Measurements from ENCODE around the gene ABCC6. TPM values are rescaled to one million over a fixed set of nuclear protein-coding genes. Genes with fewer than 3 reads are reported as not detected.
"Not testable (repeated sequence)": the region's sequence is repeated elsewhere in the genome, so short reads cannot be mapped to it uniquely, and the experiment has no call there.

Gene ABCC6
- total RNA-seq, 4 donors from 2014 or later, result 0.29 TPM; not detected in 3

DNA sequence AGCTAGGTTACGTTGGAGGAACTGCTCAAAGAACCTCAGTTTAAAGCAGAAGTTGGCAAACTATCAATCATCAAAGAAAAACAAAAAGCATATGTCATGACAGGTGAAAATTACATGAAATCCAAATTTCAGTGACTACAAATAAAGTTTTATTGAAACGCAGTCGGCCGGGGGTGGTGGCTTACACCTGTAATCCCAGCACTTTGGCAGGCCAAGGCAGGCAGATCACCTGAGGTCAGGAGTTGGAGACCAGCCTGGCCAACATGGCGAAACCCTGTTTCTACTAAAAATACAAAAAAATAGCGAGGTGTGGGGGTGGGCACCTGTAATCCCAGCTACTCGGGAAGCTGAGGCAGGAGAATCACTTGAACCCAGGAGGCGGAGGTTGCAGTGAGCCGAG, 2.8 kb downstream of the ABCC6 start:
- H3K4me3 ChIP-seq; H3K9me3 ChIP-seq; H3K36me3 ChIP-seq; H3K27me3 ChIP-seq; H3K27ac ChIP-seq; intact Hi-C loops (cut with DNase I); DNase-seq; H3K4me1 ChIP-seq: not testable (repeated sequence)
- WGBS, 2 donors, result 84 to 86% methylated on average over 8 of the region's 9 CpGs

DNA sequence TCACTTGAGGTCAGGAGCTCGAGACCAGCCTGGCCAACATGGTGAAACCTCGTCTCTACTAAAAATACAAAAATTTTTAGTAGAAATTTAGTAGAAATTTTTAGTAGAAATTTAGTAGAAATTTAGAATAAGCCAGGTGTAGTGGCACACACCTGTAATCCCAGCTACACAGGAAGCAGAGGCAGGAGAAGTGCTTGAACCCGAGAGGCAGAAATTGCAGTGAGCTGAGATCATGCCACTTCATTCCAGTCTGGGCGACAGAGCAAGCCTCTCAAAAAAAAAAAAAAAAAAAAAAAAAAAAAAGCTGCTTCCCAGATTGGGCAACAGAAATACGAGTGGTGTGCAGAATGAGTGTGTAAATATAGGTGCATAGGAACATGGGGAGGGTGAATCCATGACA, 4.5 kb downstream of the ABCC6 start:
- H3K4me3 ChIP-seq; H3K4me1 ChIP-seq; intact Hi-C loops (cut with DNase I); H3K27ac ChIP-seq; H3K36me3 ChIP-seq; H3K27me3 ChIP-seq; H3K9me3 ChIP-seq; DNase-seq: not testable (repeated sequence)
- no CpG with 5 or more reads among the region's 5 CpGs for WGBS, 2 donors

DNA sequence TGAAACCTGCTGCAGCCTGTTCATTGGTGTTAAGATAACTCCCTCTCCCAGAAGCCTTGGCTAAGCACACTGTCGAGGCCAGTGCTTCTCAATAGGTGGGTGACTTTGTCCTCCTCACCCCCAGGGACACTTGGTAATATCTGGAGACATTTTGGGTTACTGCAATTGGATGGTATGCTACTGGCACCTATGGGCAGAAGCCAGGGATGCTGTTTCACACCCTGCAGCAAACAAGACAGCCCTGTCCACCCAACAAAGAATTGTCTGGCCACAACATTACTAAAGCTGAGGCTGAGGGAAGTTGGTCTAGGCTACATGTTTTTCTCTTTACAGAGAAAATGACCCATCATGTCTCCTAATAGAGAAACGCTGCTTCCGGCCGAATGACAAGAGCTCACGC, 4.9 kb downstream of the ABCC6 start:
- H3K4me1 ChIP-seq; DNase-seq; H3K36me3 ChIP-seq; H3K27me3 ChIP-seq; intact Hi-C loops (cut with DNase I); H3K4me3 ChIP-seq; H3K9me3 ChIP-seq; H3K27ac ChIP-seq: not testable (repeated sequence)
- WGBS, 2 donors, result no CpG with 5 or more reads among the region's 5 CpGs

DNA sequence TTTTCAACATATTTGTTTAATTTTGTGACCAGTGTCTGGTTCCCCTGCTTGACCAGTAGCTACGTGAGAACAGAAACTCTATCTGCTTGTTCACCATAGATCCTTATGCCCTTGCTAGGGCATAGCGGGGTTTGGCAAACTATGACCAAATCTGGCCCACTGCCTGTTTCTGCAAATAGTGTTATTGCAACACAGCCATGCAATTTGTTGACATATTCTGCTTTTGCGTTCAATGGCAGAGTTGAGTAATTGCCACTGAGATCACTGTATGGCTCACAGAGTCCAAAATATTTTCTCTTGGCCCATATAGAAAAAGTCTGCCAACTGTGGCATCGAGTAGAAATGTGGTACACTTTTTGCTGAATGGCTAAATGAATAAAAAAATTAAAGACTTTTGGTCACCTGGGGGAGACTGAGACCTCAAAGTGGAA, 9.4 kb downstream of the ABCC6 start:
- WGBS, 2 donors, result 17 to 33% methylated on average over 1 of the region's 4 CpGs
- not testable (repeated sequence) for DNase-seq

DNA sequence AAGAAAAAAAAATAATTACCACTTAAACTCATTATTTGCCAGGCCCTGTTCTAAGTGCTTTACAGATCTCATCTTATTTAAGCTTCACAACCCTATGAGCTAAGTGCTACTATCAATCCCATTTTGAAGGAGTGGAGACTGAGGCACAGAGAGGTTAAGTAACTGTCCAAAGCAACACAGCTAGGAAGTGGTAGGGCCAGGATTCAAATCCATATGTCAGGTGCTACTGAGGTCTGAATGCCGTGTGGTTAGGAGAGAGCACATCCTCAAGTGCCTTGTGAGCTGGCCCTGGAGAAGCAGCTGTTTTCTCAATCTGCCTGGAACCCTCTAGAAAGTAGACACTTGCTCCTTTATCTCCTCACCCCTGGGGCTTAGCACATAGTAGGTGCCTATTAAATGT, 11.9 kb downstream of the ABCC6 start:
- DNase-seq; intact Hi-C loops (cut with DNase I): not testable (repeated sequence)
- 64 to 78% methylated on average over 1 of the region's 1 CpG for WGBS, 2 donors

More for the DNA sequence above, 9.4 kb downstream of the ABCC6 start:
- H3K36me3 ChIP-seq; intact Hi-C loops (cut with DNase I); H3K27ac ChIP-seq; H3K27me3 ChIP-seq; H3K9me3 ChIP-seq; H3K4me1 ChIP-seq; H3K4me3 ChIP-seq: not testable (repeated sequence)

DNA sequence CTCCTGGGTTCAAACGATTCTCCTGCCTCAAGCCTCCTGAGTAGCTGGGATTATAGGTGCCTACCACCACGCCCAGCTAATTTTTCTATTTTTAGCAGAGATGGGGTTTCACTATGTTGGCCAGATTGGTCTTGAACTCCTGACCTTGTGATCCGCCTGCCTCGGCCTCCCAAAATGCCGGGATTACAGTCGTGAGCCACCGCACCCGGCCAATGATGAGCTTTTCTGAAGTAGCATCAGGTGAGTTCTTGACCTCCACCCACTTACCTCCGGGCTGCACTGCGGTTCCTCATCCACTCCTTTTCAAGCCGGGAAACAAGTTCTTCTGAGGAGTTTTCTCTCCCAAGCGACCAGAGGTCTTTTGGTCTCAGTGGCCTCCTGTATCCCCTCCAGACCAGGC, 14.8 kb downstream of the ABCC6 start:
- H3K4me3 ChIP-seq; H3K9me3 ChIP-seq; intact Hi-C loops (cut with DNase I); H3K36me3 ChIP-seq; H3K4me1 ChIP-seq; H3K27ac ChIP-seq; H3K27me3 ChIP-seq; DNase-seq: not testable (repeated sequence)
- WGBS, 2 donors, result 87% methylated on average over 11 of the region's 12 CpGs; no CpG with 5 or more reads in 1 of the 2 donors

More for the DNA sequence above, 11.9 kb downstream of the ABCC6 start:
- not testable (repeated sequence) for H3K4me1 ChIP-seq, H3K4me3 ChIP-seq, H3K9me3 ChIP-seq, H3K27me3 ChIP-seq, H3K36me3 ChIP-seq, H3K27ac ChIP-seq

DNA sequence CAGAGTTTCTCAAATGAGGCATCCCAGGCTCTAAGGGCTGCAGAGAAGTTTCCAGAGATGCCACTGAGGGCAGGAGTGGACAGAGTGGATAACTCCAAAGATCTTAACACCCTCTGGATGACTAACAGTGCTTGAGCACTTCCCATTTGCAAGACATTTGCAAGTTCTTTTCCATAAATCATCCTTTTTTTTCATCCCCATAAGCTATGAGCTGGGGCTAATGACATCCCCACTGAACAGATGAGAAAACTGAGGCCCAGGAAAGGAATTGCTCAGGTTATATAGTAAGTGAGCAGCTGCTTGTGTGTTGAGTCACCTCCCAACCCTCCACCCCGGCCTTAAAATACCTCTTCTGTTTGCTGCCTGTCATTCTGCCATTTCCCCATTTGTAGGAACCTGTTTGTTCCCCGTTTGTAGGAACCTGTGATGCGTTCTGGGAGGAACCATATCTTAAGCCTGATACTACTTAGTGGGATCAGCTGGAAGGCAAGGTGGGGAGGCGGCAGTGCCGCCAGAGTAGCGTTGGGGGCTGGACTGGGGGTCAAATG, 15.4 kb downstream of the ABCC6 start:
- WGBS, 2 donors, result 46 to 63% methylated on average over 4 to 6 of the region's 6 CpGs
- H3K27ac ChIP-seq; H3K27me3 ChIP-seq; H3K9me3 ChIP-seq; H3K4me1 ChIP-seq; intact Hi-C loops (cut with DNase I); DNase-seq; H3K36me3 ChIP-seq; H3K4me3 ChIP-seq: not testable (repeated sequence)

DNA sequence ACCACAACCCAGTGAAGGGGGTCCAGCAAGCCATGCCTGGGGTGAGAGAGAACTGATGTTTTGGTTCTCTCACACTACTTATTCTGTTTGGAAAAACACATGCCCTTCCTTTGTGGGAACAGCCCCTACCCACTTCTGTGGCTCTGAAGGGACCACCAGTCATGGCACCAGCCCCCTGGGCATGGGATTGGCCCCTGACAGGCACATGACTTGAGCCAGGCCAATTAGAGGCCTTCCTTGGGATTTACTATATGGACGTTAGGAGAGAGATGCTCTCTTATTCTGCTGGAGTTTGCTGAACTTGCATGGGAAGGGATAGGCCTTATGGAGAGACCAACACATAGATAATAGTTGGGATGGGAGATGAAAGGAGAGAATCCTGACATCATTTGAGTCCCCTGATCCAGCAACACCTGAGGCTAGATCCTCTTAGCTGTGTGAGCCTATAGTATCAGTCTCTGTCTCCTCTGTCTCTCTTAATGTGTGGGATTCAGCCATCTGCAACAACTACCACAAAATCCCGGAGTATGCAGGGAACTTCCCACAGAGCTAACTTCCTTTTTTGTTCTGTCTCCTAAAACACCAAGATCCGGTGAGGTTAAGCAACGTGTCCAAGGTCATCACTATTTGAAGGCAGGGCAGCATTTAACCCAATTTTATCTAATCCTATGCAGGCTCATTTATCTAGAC, 16.1 kb downstream of the ABCC6 start:
- H3K27ac ChIP-seq; intact Hi-C loops (cut with DNase I); DNase-seq; H3K36me3 ChIP-seq; H3K4me3 ChIP-seq; H3K27me3 ChIP-seq; H3K9me3 ChIP-seq; H3K4me1 ChIP-seq: not testable (repeated sequence)
- WGBS, 2 donors, result no CpG with 5 or more reads among the region's 4 CpGs

DNA sequence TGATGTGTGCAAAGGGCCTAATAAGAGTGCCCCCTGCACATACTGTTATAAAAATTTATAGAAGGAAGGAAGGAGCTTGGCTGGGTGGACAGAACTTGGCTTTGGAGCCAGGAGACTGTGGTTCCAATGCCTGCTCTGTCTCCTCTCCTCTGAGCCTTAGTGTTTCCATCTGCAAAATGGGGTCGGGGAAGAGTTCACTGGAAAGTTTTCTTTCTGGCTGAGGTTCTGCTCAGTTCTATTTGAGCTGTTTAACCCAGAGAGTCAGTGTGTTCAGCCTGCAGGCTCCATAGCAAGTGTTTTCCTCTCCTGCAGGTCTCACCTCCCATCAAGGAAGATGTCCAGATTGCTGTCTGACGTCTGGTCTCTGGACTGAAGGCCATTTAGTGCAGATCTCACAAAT, 17.4 kb downstream of the ABCC6 start:
- H3K9me3 ChIP-seq; DNase-seq; H3K4me1 ChIP-seq; H3K27me3 ChIP-seq; H3K4me3 ChIP-seq; intact Hi-C loops (cut with DNase I); H3K36me3 ChIP-seq; H3K27ac ChIP-seq: not testable (repeated sequence)
- 65 to 75% methylated on average over 1 to 2 of the region's 2 CpGs for WGBS, 2 donors

DNA sequence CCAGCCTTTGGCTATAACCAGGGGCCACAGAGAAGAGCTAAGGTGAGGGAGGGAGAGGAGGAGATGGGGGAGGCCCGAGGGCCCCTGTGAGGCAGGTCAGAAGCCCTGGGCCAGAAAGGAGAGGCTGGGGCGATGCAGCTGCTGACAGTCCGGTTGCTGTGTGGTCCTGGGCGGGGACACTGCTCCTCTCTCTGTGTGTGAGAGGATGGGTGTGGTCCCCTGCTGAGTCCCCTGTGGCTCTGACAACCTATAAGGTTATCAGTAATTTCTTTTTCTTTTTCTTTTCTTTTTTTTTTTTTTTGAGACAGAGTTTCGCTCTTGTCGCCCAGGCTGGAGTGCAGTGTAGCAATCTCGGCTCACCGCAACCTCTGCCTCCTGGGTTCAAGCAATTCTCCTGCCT, 18.7 kb downstream of the ABCC6 start:
- H3K27ac ChIP-seq; intact Hi-C loops (cut with DNase I); H3K27me3 ChIP-seq; H3K4me3 ChIP-seq; DNase-seq; H3K4me1 ChIP-seq; H3K36me3 ChIP-seq; H3K9me3 ChIP-seq: not testable (repeated sequence)
- WGBS, 2 donors, result 67 to 76% methylated on average over 5 to 8 of the region's 8 CpGs

DNA sequence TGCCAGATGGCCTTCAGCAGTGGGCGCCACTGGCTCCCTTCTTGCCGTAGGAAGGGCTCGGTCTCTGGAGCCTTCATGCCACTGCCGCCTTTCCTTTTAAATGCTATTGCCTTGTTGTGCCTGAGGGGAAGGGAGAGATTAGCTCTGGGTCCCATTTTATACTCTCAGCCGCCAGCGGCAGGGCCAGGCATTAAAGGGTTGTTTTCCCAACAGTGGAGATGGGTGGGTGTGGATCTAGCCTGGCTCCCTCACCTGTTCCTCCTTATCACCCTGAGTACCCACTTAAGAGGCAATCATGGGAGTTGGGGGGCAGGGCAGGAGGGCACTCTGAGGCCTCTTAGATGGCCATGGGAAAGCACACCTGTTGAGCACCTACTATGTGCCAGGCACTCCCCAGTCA, 19.8 kb downstream of the ABCC6 start:
- H3K27ac ChIP-seq; H3K36me3 ChIP-seq; H3K27me3 ChIP-seq; H3K4me3 ChIP-seq; intact Hi-C loops (cut with DNase I); DNase-seq; H3K4me1 ChIP-seq; H3K9me3 ChIP-seq: not testable (repeated sequence)
- WGBS, 2 donors, result 90% methylated on average over 2 of the region's 6 CpGs; no CpG with 5 or more reads in 1 of the 2 donors

Measured in esophagus squamous epithelium (tissue), 5 donors.